Activated CD8-positive, alpha-beta memory T cell treated with anti-CD3 and anti-CD28 coated beads for 48 hours (primary cell): ENCODE results near the gene ITGB1BP2.
"Not testable (repeated sequence)": the region's sequence is repeated elsewhere in the genome, so short reads cannot be mapped to it uniquely, and the experiment has no call there.

Experiments
- DNase-seq, 3 experiments: peaks; one replicate each; pipeline ENCODE4 v3.0.0-alpha.2; 2020; ENCODE audit warnings: low read depth in 2 of 3, low spot score in 2 of 3

ITGB1BP2 gene

GRCh38 chrX:71300495-71300894 is 1.1 kb upstream of the ITGB1BP2 start:
- DNase-seq = not testable (repeated sequence)

GRCh38 chrX:71302461-71303213 is 1.1 kb downstream of the ITGB1BP2 start:
- no peak for DNase-seq

DNA sequence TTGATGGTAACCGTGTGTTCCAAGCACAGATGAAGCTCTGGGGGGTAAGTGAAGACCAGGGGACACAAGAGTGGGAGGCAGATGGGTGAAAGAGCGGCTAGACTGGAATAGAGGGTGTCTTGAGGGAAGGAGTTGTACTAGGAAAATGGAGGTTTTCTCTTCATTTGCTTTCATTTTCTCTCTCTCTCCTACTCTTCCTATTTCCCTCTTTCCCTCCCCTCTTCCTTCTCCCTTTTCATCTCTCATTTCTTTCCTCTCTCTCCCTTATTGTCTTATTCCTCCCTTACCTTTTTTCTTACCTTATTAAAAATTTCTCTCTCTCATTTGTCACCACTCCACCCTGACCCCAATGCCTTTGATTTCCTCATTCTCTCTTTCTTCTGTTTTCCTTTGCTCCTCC is 3.0 kb downstream of the ITGB1BP2 start:
- DNase-seq = no peak

GRCh38 chrX:71315917-71316316 is 14.4 kb downstream of the ITGB1BP2 start:
- DNase-seq = no peak

GRCh38 chrX:71316959-71317358 is 15.4 kb downstream of the ITGB1BP2 start:
- DNase-seq = not testable (repeated sequence)

GRCh38 chrX:71320126-71320525 is 18.6 kb downstream of the ITGB1BP2 start:
- DNase-seq = no peak

GRCh38 chrX:71321731-71322130 is 20.2 kb downstream of the ITGB1BP2 start:
- no peak for DNase-seq

- not testable (repeated sequence) for DNase-seq
These were observed 22.9 kb downstream of the ITGB1BP2 start for GRCh38 chrX:71324452-71324851.

- DNase-seq = no peak
These were observed 24.8 kb downstream of the ITGB1BP2 start for GRCh38 chrX:71326394-71326793.

DNA sequence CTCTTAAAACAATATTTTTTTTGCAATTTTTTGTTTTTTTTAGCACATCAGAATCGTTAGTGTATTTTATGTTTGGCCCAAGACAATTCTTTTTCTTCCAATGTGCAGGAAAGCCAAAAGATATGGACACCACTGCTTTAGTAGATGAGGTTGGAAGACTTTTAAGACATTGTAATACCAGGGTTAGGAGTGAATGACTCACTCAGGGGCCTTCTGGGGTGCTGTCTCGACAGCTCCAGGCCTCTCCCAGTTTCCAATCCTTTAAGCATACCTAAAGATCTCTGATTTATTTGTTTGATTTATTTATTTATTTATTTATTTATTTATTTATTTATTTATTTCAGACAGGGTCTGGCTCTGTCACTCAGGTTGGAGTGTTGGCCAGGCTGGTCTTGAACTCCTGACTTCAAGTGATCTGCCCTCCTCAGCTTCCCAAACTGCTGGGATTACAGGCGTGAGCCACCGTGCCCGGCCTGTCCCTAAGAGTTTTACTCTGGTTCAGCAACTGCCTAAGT is 47.7 kb downstream of the ITGB1BP2 start:
- DNase-seq = not testable (repeated sequence)

GRCh38 chrX:71349867-71350266 is 48.3 kb downstream of the ITGB1BP2 start:
- not testable (repeated sequence) for DNase-seq

GRCh38 chrX:71352439-71352838 is 50.9 kb downstream of the ITGB1BP2 start:
- DNase-seq = not testable (repeated sequence)
